ENCODE measurements around the gene DUT.

Gene DUT

DNA sequence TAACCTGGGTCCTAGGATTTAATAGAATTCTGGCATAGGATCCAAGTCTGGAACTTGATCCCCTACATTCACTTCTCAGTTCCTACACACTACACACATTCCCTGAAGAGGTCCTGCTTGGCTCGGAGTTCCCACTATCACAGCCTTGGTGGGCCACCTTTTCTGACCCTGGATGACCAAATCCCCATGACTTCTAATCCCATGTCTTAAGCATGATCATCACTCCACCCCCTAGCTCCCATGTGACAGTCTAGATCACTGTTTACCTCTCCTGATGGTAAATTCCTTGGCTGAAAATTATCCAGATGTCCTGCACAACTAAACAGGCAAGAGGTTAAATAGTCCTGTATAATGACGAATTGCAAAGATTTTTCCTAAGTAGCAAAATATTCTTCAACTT, 40.3 kb downstream of the DUT start:
- Histone ChIP-seq H3K27me3 (ENCODE audit: control insufficient read depth, insufficient read depth, low read length) (no peaks in the 10 kb centered on the region), H3K27ac (ENCODE audit: low read depth, low read length) (no peak overlapping the region), H3K4me1 (ENCODE audit: control insufficient read depth, insufficient read depth, low read length) (no peaks in the 10 kb centered on the region), H3K36me3 (ENCODE audit: control insufficient read depth, insufficient read depth, low read length) (no peaks in the 10 kb centered on the region), H3K9me3 (ENCODE audit: control insufficient read depth, insufficient read depth, low read depth, low read length) (peaks cover 5% of the 10 kb centered on the region; the same call in 1 of the 2 replicates), H3K9ac (ENCODE audit: low read length) (no peak overlapping the region), H3K4me3 (ENCODE audit: low read depth, low read length) (no peak overlapping the region)

DNA sequence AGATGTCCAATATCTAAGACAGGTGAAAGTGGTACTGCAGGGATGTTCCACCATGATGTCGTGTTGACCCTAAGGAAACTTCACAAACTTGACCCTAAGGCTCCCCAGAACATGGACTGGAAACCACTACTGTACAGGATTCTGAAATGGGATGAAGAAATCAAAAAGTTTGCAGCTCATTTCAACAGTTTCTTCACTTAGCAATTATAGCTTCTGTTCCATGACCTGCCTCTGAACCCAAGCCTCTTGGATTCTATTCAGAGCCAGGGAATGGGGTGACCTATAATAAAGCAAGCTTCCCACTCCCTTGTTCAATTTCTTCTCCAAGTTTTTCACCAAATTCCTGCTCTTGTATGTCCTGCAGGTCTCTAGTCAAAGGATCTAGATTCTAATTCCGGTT, 40.7 kb downstream of the DUT start:
- no peak overlapping the region for H3K9ac ChIP-seq (ENCODE audit: low read length)
- no peaks in the 10 kb centered on the region for H3K4me1 ChIP-seq (ENCODE audit: control insufficient read depth, insufficient read depth, low read length)
- no peaks in the 10 kb centered on the region for H3K36me3 ChIP-seq (ENCODE audit: control insufficient read depth, insufficient read depth, low read length)
- no peak overlapping the region for H3K4me3 ChIP-seq (ENCODE audit: low read depth, low read length)
- H3K27me3 ChIP-seq (ENCODE audit: control insufficient read depth, insufficient read depth, low read length): no peaks in the 10 kb centered on the region
- peaks cover 7% of the 10 kb centered on the region; the same call in 1 of the 2 replicates for H3K9me3 ChIP-seq (ENCODE audit: control insufficient read depth, insufficient read depth, low read depth, low read length)
- no peak overlapping the region for H3K27ac ChIP-seq (ENCODE audit: low read depth, low read length)

DNA sequence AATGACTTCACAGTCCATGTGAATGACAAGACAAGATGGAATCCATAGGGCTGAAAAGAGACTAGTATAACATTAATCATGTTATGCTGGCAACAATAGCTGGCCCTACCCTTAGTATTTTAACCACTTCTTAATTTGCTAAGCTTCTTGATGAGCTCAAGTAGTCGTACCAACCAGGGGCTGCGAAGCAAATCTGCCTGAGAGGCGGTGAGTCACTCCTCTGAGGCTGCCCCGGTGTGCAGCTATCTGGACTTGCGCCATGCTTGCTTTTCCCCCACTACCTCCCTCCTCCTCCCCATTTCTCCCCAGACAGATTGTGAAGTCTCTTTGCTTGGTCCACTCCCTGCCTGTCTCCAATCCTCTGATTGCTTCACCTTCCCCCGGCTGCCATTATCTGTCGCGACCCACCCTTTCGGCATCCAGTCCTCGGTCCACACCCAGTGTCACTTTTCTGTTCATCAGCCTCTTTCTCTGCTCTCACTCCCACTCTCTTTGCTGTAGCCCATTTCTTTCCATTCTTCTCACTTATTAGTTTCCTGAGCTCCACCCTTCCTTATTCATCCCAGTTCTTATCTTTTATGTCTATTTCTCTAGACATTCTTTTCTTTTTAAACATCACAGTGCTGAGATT, 42.7 kb downstream of the DUT start:
- H3K4me1 ChIP-seq (ENCODE audit: control insufficient read depth, insufficient read depth, low read length): no peaks in the 10 kb centered on the region
- H3K36me3 ChIP-seq (ENCODE audit: control insufficient read depth, insufficient read depth, low read length): no peaks in the 10 kb centered on the region
- H3K9ac ChIP-seq (ENCODE audit: low read length): no peak overlapping the region
- H3K27me3 ChIP-seq (ENCODE audit: control insufficient read depth, insufficient read depth, low read length): no peaks in the 10 kb centered on the region
- H3K4me3 ChIP-seq (ENCODE audit: low read depth, low read length): no peak overlapping the region
- H3K9me3 ChIP-seq (ENCODE audit: control insufficient read depth, insufficient read depth, low read depth, low read length): peaks cover 13% of the 10 kb centered on the region; the same call in 1 of the 2 replicates
- no peak overlapping the region for H3K27ac ChIP-seq (ENCODE audit: low read depth, low read length)

DNA sequence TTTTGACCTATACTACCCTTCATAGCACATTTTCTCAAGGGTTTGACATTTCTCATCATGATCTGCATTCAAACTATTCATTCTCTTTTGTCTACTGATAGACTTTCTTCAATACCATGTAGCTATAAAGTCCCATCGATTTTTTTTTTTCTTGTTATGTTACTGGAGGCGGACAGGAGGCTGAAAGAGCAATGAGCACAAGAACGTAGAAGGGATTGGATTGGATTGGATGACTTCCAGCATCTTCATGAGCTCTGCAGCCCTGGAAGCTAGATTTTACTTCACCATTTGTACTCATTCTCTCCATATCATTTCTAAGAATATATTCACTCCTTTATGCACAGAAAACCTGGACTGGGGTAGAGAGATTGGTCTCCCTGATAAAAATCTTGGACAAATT, 43.2 kb downstream of the DUT start:
- Histone ChIP-seq H3K27me3 (ENCODE audit: control insufficient read depth, insufficient read depth, low read length) (no peaks in the 10 kb centered on the region), H3K27ac (ENCODE audit: low read depth, low read length) (no peak overlapping the region), H3K9me3 (ENCODE audit: control insufficient read depth, insufficient read depth, low read depth, low read length) (peaks cover 13% of the 10 kb centered on the region; the same call in 1 of the 2 replicates), H3K4me3 (ENCODE audit: low read depth, low read length) (no peak overlapping the region), H3K4me1 (ENCODE audit: control insufficient read depth, insufficient read depth, low read length) (no peaks in the 10 kb centered on the region), H3K36me3 (ENCODE audit: control insufficient read depth, insufficient read depth, low read length) (no peaks in the 10 kb centered on the region), H3K9ac (ENCODE audit: low read length) (no peak overlapping the region)

DNA sequence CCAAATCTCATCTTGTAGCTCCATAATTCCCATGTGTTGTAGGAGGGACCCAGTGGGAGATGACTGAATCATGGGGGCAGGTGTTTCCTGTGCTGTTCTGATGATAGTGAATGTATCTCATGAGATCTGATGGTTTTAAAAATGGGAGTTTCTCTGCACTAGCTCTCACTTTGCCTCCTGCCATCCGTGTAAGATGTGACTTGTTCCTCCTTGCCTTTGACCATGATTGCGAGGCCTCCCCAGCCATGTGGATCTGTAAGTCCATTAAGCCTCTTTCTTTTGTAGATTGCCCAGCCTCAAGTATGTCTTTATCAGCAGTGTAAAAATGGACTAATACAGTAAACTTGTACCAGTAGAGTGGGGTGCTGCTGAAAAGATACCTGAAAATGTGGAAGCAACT, 44.5 kb downstream of the DUT start:
- no peak overlapping the region for H3K4me3 ChIP-seq (ENCODE audit: low read depth, low read length)
- H3K27me3 ChIP-seq (ENCODE audit: control insufficient read depth, insufficient read depth, low read length): no peaks in the 10 kb centered on the region
- no peak overlapping the region for H3K27ac ChIP-seq (ENCODE audit: low read depth, low read length)
- H3K36me3 ChIP-seq (ENCODE audit: control insufficient read depth, insufficient read depth, low read length): no peaks in the 10 kb centered on the region
- H3K9ac ChIP-seq (ENCODE audit: low read length): no peak overlapping the region
- H3K9me3 ChIP-seq (ENCODE audit: control insufficient read depth, insufficient read depth, low read depth, low read length): peaks cover 13% of the 10 kb centered on the region; the same call in 1 of the 2 replicates
- no peaks in the 10 kb centered on the region for H3K4me1 ChIP-seq (ENCODE audit: control insufficient read depth, insufficient read depth, low read length)

DNA sequence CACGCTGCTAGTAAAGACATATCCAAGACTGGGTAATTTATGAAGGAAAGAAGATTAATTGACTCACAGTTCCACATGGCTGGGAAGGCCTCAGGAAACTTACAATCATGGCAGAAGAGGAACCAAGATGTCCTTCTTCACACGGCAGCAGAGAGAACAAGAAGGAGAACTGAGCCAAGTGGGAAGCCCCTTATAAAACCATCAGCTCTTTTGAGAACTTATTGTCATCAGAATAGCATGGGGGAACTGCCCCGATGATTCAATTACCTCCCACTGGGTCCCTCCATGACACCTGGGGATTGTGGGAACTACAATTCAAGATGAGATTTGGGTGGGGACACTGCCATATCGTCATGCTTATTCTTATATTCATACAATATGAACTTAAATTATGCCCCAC, 49.0 kb downstream of the DUT start:
- Histone ChIP-seq H3K36me3 (ENCODE audit: control insufficient read depth, insufficient read depth, low read length) (no peaks in the 10 kb centered on the region), H3K27ac (ENCODE audit: low read depth, low read length) (no peak overlapping the region), H3K9ac (ENCODE audit: low read length) (no peak overlapping the region), H3K9me3 (ENCODE audit: control insufficient read depth, insufficient read depth, low read depth, low read length) (peaks cover 13% of the 10 kb centered on the region; the same call in 1 of the 2 replicates), H3K27me3 (ENCODE audit: control insufficient read depth, insufficient read depth, low read length) (no peaks in the 10 kb centered on the region), H3K4me1 (ENCODE audit: control insufficient read depth, insufficient read depth, low read length) (no peaks in the 10 kb centered on the region), H3K4me3 (ENCODE audit: low read depth, low read length) (no peak overlapping the region)

DNA sequence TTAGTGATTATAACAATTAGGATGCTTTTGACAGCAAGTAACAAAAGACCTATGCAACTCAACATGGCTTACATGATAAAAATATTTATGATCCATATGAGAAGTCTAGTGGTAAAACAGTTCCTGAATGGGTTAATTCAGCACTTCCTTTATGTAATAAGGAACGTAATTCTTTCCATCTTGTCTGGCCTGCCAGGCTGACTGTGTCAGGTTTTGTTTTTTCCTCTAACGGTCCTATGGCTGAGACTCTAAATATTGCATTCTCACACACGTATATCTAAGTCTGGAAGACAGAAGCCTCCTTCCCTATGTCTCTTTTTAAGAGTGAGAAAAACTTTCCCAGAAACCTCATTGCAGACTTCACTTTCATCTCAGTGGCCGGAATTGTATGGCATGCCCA, 50.6 kb downstream of the DUT start:
- Histone ChIP-seq H3K27me3 (ENCODE audit: control insufficient read depth, insufficient read depth, low read length) (no peaks in the 10 kb centered on the region), H3K4me1 (ENCODE audit: control insufficient read depth, insufficient read depth, low read length) (no peaks in the 10 kb centered on the region), H3K27ac (ENCODE audit: low read depth, low read length) (no peak overlapping the region), H3K4me3 (ENCODE audit: low read depth, low read length) (no peak overlapping the region), H3K9ac (ENCODE audit: low read length) (no peak overlapping the region), H3K36me3 (ENCODE audit: control insufficient read depth, insufficient read depth, low read length) (no peaks in the 10 kb centered on the region), H3K9me3 (ENCODE audit: control insufficient read depth, insufficient read depth, low read depth, low read length) (0 out of 2 replicates have a peak, but pooled peaks cover 6% of the 10 kb centered on the region)

DNA sequence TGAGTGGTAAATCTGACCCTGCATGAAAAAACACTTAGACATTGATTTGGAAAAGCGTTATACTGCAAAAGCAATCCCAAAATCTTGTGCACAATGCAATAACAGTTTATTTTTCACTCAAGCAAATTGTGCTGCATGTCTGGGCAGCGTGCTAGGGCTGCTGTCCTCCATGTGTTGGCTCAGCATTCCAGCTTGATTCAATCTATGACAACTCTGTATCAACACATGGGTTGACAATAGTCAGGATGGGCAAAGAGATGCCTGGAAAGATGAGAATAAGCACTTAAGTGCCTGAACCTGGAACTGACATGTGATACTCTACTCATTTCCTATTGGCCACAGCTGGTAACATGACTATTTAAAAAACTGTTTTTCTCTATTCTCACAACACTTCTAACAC, 51.8 kb downstream of the DUT start:
- Histone ChIP-seq H3K4me3 (ENCODE audit: low read depth, low read length) (no peak overlapping the region), H3K9ac (ENCODE audit: low read length) (no peak overlapping the region), H3K27ac (ENCODE audit: low read depth, low read length) (no peak overlapping the region), H3K36me3 (ENCODE audit: control insufficient read depth, insufficient read depth, low read length) (no peaks in the 10 kb centered on the region), H3K4me1 (ENCODE audit: control insufficient read depth, insufficient read depth, low read length) (no peaks in the 10 kb centered on the region), H3K9me3 (ENCODE audit: control insufficient read depth, insufficient read depth, low read depth, low read length) (no peaks in the 10 kb centered on the region), H3K27me3 (ENCODE audit: control insufficient read depth, insufficient read depth, low read length) (no peaks in the 10 kb centered on the region)

DNA sequence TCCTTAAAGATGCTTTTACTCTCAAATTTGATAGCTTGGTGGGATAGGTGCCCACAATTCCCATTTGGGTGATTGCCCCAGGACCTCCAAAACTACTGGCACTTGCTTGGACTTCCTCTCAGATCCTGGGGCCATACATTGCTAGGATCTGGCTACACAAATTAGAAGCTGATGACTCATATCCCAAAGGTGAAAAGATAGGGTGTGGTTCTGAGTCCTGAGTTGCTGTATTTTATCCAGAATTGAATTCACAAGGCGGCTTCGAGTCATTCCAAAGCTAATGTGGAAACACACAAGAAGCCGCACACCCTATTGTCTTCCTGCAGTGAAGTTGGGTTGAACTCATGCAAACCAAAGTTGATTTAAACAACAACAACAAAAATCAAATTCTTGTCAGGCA, 53.4 kb downstream of the DUT start:
- H3K27ac ChIP-seq (ENCODE audit: low read depth, low read length): no peak overlapping the region
- H3K4me3 ChIP-seq (ENCODE audit: low read depth, low read length): no peak overlapping the region
- H3K9me3 ChIP-seq (ENCODE audit: control insufficient read depth, insufficient read depth, low read depth, low read length): no peaks in the 10 kb centered on the region
- H3K4me1 ChIP-seq (ENCODE audit: control insufficient read depth, insufficient read depth, low read length): no peaks in the 10 kb centered on the region
- H3K27me3 ChIP-seq (ENCODE audit: control insufficient read depth, insufficient read depth, low read length): no peaks in the 10 kb centered on the region
- no peaks in the 10 kb centered on the region for H3K36me3 ChIP-seq (ENCODE audit: control insufficient read depth, insufficient read depth, low read length)
- H3K9ac ChIP-seq (ENCODE audit: low read length): no peak overlapping the region

DNA sequence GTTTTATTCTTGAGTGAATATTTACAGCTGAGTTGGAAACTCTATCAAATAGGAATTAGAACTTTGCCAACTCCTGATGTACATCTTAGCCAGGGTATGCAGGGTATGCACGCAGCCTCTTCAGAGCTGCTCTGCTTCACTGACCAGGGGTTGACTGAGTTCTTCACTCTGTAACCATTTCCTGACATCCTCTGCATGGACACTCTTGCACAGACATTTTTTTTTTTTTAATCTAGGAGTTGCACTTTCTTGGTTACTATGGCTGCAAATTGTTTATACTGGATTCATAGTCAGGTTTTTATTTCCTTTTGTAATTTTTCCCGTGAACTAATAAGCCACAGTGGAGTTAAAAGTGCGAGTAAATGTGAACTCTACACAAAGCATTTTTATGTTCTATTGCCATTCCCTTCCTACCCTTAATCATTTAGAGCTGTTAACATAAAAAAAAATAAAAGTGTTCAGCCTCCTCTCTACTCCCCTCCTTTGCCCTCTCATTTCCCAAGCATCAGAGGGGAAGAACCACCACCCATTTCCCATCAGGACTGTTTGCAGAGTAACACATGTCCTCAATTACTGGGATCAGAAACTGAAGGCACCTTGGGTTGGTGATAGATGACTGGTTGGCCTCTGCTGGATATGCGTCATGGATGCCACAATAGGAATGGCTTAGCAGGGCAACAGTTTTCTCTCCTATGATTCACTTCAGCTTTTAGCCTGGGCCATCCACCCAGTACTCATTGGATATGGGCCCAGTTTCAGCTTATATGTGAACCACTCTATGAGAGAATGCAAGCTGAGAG, 54.0 kb downstream of the DUT start:
- Histone ChIP-seq H3K27me3 (ENCODE audit: control insufficient read depth, insufficient read depth, low read length) (no peaks in the 10 kb centered on the region), H3K36me3 (ENCODE audit: control insufficient read depth, insufficient read depth, low read length) (no peaks in the 10 kb centered on the region), H3K4me1 (ENCODE audit: control insufficient read depth, insufficient read depth, low read length) (no peaks in the 10 kb centered on the region), H3K9ac (ENCODE audit: low read length) (no peak overlapping the region), H3K9me3 (ENCODE audit: control insufficient read depth, insufficient read depth, low read depth, low read length) (no peaks in the 10 kb centered on the region), H3K27ac (ENCODE audit: low read depth, low read length) (no peak overlapping the region), H3K4me3 (ENCODE audit: low read depth, low read length) (no peak overlapping the region)

DNA sequence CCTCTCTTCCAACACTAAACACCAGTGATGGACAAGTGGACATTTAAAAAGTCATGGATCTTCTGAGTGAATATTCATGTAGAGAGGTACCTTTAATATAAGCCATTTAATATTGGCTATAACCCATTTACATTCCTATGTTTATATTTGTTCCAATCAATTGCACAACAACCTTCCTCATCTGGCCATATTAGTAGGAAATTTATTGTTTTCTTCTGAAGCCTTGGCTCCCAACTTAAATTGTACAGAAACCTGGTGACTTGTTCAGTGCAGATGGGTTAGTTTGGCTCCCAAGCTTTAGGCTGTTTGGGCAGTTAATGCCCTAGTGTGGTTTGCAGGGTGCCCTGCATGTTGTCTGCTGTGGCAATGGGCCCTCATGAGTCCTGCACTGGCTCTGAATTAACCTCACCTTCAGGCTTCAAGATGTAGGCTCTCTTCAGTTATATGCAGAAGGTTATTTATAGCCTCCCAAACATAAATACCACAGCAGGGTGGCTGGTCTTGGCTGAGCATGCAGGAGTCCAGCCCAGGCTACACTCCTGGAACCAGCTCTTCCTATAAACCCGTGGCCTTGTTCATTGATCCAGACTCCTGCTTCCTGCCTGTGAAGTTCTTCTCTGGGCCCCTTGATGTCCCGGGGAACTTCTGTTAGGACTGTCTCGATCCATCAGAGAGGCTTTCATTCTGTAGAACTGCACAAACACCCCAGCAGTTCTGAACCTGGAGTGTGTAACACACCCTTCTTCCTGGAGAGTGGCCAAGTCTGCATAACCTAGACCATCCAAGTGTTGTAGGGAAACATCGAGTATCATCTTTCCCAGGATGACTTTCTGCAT, 57.0 kb downstream of the DUT start:
- Histone ChIP-seq H3K27ac (ENCODE audit: low read depth, low read length) (no peak overlapping the region), H3K4me1 (ENCODE audit: control insufficient read depth, insufficient read depth, low read length) (no peaks in the 10 kb centered on the region), H3K9ac (ENCODE audit: low read length) (no peak overlapping the region), H3K27me3 (ENCODE audit: control insufficient read depth, insufficient read depth, low read length) (no peaks in the 10 kb centered on the region), H3K9me3 (ENCODE audit: control insufficient read depth, insufficient read depth, low read depth, low read length) (no peaks in the 10 kb centered on the region), H3K4me3 (ENCODE audit: low read depth, low read length) (no peak overlapping the region), H3K36me3 (ENCODE audit: control insufficient read depth, insufficient read depth, low read length) (no peaks in the 10 kb centered on the region)
